ENCODE measurements around the gene ATPAF2.

Gene ATPAF2

GRCh38 chr17:18038861-18039534, at the start of gene ATPAF2, which contains the start of gene GID4:
Gene ATPAF2 (minus strand): TSS chr17:18039168. CDS start chr17:18039013, 155 bp downstream.
Gene GID4 (plus strand): TSS chr17:18039408. CDS start chr17:18039465, 57 bp downstream.
- DNase-seq (ENCODE audit: low spot score), result peak; percentile 99
- Histone ChIP-seq H3K27ac (peak within 1 kb of the TSS; percentile 68 to 90), H3K4me3 (peak within 1 kb of the TSS; percentile 95)
- TF ChIP-seq CTCF (IDR thresholded peaks at IDR 0.05), result no peak

- DNase-seq (ENCODE audit: low spot score), result peak; percentile 94
- TF ChIP-seq CTCF (IDR thresholded peaks at IDR 0.05), result no peak
- H3K4me3 ChIP-seq, result peak within 1 kb of the TSS; percentile 85
- peak within 1 kb of the TSS; percentile 59 to 86 for H3K27ac ChIP-seq
These were observed 48.9 kb upstream of the ATPAF2 start, which contains the start of gene DRG2 for GRCh38 chr17:18087610-18088491. Gene DRG2 (plus strand): TSS chr17:18087948. CDS start chr17:18088024, 76 bp downstream.

- TF ChIP-seq CTCF (IDR thresholded peaks at IDR 0.05), result no peak
- Histone ChIP-seq H3K27ac (no peak overlapping the region), H3K4me3 (no peak overlapping the region)
- DNase-seq (ENCODE audit: low spot score), result no peak
These were observed 45.3 kb upstream of the ATPAF2 start for GRCh38 chr17:18084256-18084655.

GRCh38 chr17:18079543-18079942, 40.6 kb upstream of the ATPAF2 start:
- no peak for TF ChIP-seq CTCF (IDR thresholded peaks at IDR 0.05)
- Histone ChIP-seq H3K27ac (no peak overlapping the region), H3K4me3 (no peak overlapping the region)
- no peak for DNase-seq (ENCODE audit: low spot score)

- H3K4me3 ChIP-seq, result no peak overlapping the region
- DNase-seq (ENCODE audit: low spot score), result no peak
- no peak overlapping the region for H3K27ac ChIP-seq
- TF ChIP-seq CTCF (IDR thresholded peaks at IDR 0.05), result no peak
These were observed 38.0 kb upstream of the ATPAF2 start for GRCh38 chr17:18076936-18077335.

- TF ChIP-seq CTCF (IDR thresholded peaks at IDR 0.05), result no peak
- DNase-seq (ENCODE audit: low spot score), result no peak
- Histone ChIP-seq H3K27ac (no peak overlapping the region), H3K4me3 (no peak overlapping the region)
These were observed 35.8 kb upstream of the ATPAF2 start for GRCh38 chr17:18074566-18075272.
